Measurements from ENCODE around the gene ADAMTSL2. TPM values are rescaled to one million over a fixed set of nuclear protein-coding genes. Genes with fewer than 3 reads are reported as not detected.

The ADAMTSL2 gene
- total RNA-seq, 3 donors from 2014 or later (not counting 1 experiment from before 2014, with no cell fraction given) = not detected

- H3K4me1 Mint-ChIP-seq = peaks cover 8% of the 10 kb centered on the region in 2 donors
- H3K36me3 Mint-ChIP-seq = no peaks in the 10 kb centered on the region
- peaks cover 5 to 8% of the 10 kb centered on the region in 2 donors for H3K27me3 Mint-ChIP-seq (ENCODE audit: low read depth in 2 of 2)
- WGBS (ENCODE audit: insufficient coverage) = 90% methylated on average over 10 of the region's 10 CpGs
- no peak overlapping the region for H3K27ac Mint-ChIP-seq
- TF ChIP-seq CTCF (IDR thresholded peaks at IDR 0.05) = no peak
- no peaks in the 10 kb centered on the region for H3K9me3 ChIP-seq (ENCODE audit: control insufficient read depth, insufficient read depth, low read length)
- no peaks in the 10 kb centered on the region for H3K36me3 ChIP-seq (ENCODE audit: control insufficient read depth, insufficient read depth, low read length)
- H3K4me1 ChIP-seq (ENCODE audit: control insufficient read depth, insufficient read depth, low read length) = peaks cover 17% of the 10 kb centered on the region
- H3K27ac ChIP-seq (ENCODE audit: low read length) = no peak overlapping the region
- intact Hi-C loops (cut with micrococcal nuclease) = no loop called here
- H3K9me3 Mint-ChIP-seq = no peaks in the 10 kb centered on the region
- DNase-seq (no peak), ATAC-seq (no peak)
- peaks cover 16% of the 10 kb centered on the region for H3K27me3 ChIP-seq (ENCODE audit: control insufficient read depth, insufficient read depth, low read length)
- H3K4me3 ChIP-seq (ENCODE audit: low read length) = no peak overlapping the region
- H3K4me3 Mint-ChIP-seq = no peak overlapping the region
Observed at GRCh38 chr9:133553123-133553522, 18.6 kb downstream of the ADAMTSL2 start.

- peaks cover 16% of the 10 kb centered on the region for H3K27me3 ChIP-seq (ENCODE audit: control insufficient read depth, insufficient read depth, low read length)
- peaks cover 27% of the 10 kb centered on the region for H3K4me1 ChIP-seq (ENCODE audit: control insufficient read depth, insufficient read depth, low read length)
- WGBS (ENCODE audit: insufficient coverage) = 93% methylated on average over 31 of the region's 31 CpGs
- H3K27ac Mint-ChIP-seq = no peak overlapping the region
- H3K27me3 Mint-ChIP-seq (ENCODE audit: low read depth in 2 of 2) = peaks cover 8 to 13% of the 10 kb centered on the region in 2 donors
- H3K4me1 Mint-ChIP-seq = peaks cover 16% of the 10 kb centered on the region in 2 donors
- H3K36me3 ChIP-seq (ENCODE audit: control insufficient read depth, insufficient read depth, low read length) = no peaks in the 10 kb centered on the region
- H3K27ac ChIP-seq (ENCODE audit: low read length) = no peak overlapping the region
- DNase-seq (no peak), ATAC-seq (no peak)
- no peaks in the 10 kb centered on the region for H3K9me3 Mint-ChIP-seq
- H3K36me3 Mint-ChIP-seq = no peaks in the 10 kb centered on the region
- intact Hi-C loops (cut with micrococcal nuclease) = no loop called here
- no peak overlapping the region for H3K4me3 Mint-ChIP-seq
- no peak overlapping the region for H3K4me3 ChIP-seq (ENCODE audit: low read length)
- no peak for TF ChIP-seq CTCF (IDR thresholded peaks at IDR 0.05)
- no peaks in the 10 kb centered on the region for H3K9me3 ChIP-seq (ENCODE audit: control insufficient read depth, insufficient read depth, low read length)
Observed at GRCh38 chr9:133553973-133554713, 19.6 kb downstream of the ADAMTSL2 start.

- Mint-ChIP-seq H3K4me1 (peaks cover 16 to 18% of the 10 kb centered on the region in 2 donors), H3K27me3 (ENCODE audit: low read depth in 2 of 2) (peaks cover 8 to 15% of the 10 kb centered on the region in 2 donors), H3K36me3 (no peaks in the 10 kb centered on the region), H3K9me3 (no peaks in the 10 kb centered on the region), H3K4me3 (no peak overlapping the region), H3K27ac (no peak overlapping the region)
- no peak for TF ChIP-seq CTCF (IDR thresholded peaks at IDR 0.05)
- intact Hi-C loops (cut with micrococcal nuclease) = no loop called here
- H3K4me3 ChIP-seq (ENCODE audit: low read length) = no peak overlapping the region
- no peak for DNase-seq
- H3K9me3 ChIP-seq (ENCODE audit: control insufficient read depth, insufficient read depth, low read length) = no peaks in the 10 kb centered on the region
- peaks cover 32% of the 10 kb centered on the region for H3K4me1 ChIP-seq (ENCODE audit: control insufficient read depth, insufficient read depth, low read length)
- no peaks in the 10 kb centered on the region for H3K36me3 ChIP-seq (ENCODE audit: control insufficient read depth, insufficient read depth, low read length)
- ATAC-seq = no peak
- WGBS (ENCODE audit: insufficient coverage) = 86% methylated on average over 8 of the region's 8 CpGs
- H3K27ac ChIP-seq (ENCODE audit: low read length) = no peak overlapping the region
- peaks cover 18% of the 10 kb centered on the region for H3K27me3 ChIP-seq (ENCODE audit: control insufficient read depth, insufficient read depth, low read length)
Observed at GRCh38 chr9:133554729-133555128, 20.2 kb downstream of the ADAMTSL2 start.

GRCh38 chr9:133556354-133556753 lies 21.9 kb downstream of the ADAMTSL2 start:
- no peaks in the 10 kb centered on the region for H3K36me3 Mint-ChIP-seq
- H3K4me1 Mint-ChIP-seq = peaks cover 16 to 20% of the 10 kb centered on the region in 2 donors
- WGBS (ENCODE audit: insufficient coverage) = 72% methylated on average over 5 of the region's 5 CpGs
- Histone ChIP-seq H3K4me3 (ENCODE audit: low read length) (no peak overlapping the region), H3K9me3 (ENCODE audit: control insufficient read depth, insufficient read depth, low read length) (no peaks in the 10 kb centered on the region), H3K27me3 (ENCODE audit: control insufficient read depth, insufficient read depth, low read length) (peaks cover 23% of the 10 kb centered on the region), H3K36me3 (ENCODE audit: control insufficient read depth, insufficient read depth, low read length) (no peaks in the 10 kb centered on the region), H3K4me1 (ENCODE audit: control insufficient read depth, insufficient read depth, low read length) (peaks cover 35% of the 10 kb centered on the region), H3K27ac (ENCODE audit: low read length) (no peak overlapping the region)
- intact Hi-C loops (cut with micrococcal nuclease) = no loop called here
- no peak for TF ChIP-seq CTCF (IDR thresholded peaks at IDR 0.05)
- H3K27ac Mint-ChIP-seq = no peak overlapping the region
- ATAC-seq (no peak), DNase-seq (no peak)
- no peak overlapping the region for H3K4me3 Mint-ChIP-seq
- H3K9me3 Mint-ChIP-seq = no peaks in the 10 kb centered on the region
- peaks cover 0 to 19% of the 10 kb centered on the region in 2 donors for H3K27me3 Mint-ChIP-seq (ENCODE audit: low read depth in 2 of 2)

Measured in natural killer cell (primary cell).